Epidermal melanocyte (primary cell): ENCODE data around the gene ZNF557.
"Not testable (repeated sequence)": the region's sequence is repeated elsewhere in the genome, so short reads cannot be mapped to it uniquely, and the experiment has no call there.

Experiments used
- DNase-seq: peaks from one replicate; pipeline ENCODE4 v3.0.0; 2011; ENCODE audit warnings: low spot score; ENCODE audit not compliant: insufficient read length

The ZNF557 gene

GRCh38 chr19:7069042-7069903 lies at the start of gene ZNF557:
Gene ZNF557 (plus strand): TSS chr19:7069703. CDS start chr19:7075075, 5,372 bp downstream.
- DNase-seq = peak; percentile 80

DNA sequence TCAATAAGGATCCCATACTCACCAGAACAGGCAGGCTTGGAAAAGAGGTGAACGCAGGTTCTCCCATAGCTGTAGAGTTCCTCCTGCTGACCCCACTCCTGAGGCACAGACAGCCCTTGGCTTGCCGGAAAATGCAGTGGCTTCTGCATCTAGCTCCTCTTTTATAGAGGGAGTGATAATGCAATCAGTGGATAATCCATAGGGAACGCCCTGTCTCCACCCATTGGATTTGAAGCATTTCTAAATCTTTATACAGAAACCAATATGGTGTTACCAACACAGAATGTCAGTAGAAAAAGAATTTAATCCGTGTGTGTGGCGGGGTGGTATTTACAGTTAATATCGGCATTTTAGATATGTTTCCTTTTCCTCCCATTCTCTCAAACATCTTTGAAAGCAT lies 48.2 kb upstream of the ZNF557 start, which contains the start of gene MBD3L2B:
Gene MBD3L2B, minus strand, starts transcription at position 101 of the 400 bp plus-strand sequence. Its CDS starts 34 bp downstream, at position 67.
- DNase-seq = not testable (repeated sequence)

DNA sequence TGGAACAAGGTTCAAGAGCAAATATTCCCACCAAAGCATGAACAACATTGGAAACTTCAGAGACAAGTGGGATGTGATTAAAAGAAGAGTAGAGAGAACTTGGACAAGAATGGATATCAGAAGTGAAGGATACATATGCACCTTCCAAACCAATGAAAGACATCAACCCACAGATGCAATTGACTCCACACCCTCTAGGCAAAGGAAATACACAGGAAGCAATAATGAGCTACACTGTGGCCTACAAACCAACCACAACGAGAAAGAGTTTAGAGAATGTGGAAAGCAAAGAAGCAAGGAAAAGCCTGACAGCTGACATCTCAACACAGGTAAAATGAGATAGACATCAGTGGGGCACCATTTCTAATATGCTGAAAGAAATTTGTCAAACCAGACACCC lies 40.7 kb upstream of the ZNF557 start:
- DNase-seq = not testable (repeated sequence)

DNA sequence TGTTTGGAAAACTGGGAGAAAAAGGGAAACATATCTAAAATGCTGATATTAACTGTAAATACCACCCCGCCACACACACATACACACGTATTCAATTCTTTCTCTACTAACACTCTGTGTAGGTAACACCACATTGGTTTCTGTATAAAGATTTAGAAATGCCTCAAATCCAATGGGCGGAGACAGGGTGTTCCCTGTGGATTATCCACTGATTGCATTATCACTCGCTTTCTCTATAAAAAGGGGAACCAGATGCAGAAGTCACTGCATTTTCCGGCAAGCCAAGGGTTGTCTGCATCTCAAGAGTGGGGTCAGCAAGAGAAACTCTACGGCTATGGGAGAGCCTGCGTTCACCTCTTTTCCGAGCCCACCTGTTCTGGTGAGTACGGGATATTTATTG lies 39.2 kb upstream of the ZNF557 start, which contains the start of gene MBD3L5:
Gene MBD3L5, plus strand, starts transcription at position 301 of the 400 bp plus-strand sequence. Its CDS starts 34 bp downstream, at position 335.
- DNase-seq = not testable (repeated sequence)

DNA sequence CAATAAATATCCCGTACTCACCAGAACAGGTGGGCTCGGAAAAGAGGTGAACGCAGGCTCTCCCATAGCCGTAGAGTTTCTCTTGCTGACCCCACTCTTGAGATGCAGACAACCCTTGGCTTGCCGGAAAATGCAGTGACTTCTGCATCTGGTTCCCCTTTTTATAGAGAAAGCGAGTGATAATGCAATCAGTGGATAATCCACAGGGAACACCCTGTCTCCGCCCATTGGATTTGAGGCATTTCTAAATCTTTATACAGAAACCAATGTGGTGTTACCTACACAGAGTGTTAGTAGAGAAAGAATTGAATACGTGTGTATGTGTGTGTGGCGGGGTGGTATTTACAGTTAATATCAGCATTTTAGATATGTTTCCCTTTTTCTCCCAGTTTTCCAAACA lies 29.4 kb upstream of the ZNF557 start, which contains the start of gene MBD3L4:
Gene MBD3L4, minus strand, starts transcription at position 101 of the 400 bp plus-strand sequence. Its CDS starts 35 bp downstream, at position 66.
- not testable (repeated sequence) for DNase-seq

GRCh38 chr19:7041563-7041962 lies 27.9 kb upstream of the ZNF557 start:
- DNase-seq = not testable (repeated sequence)

DNA sequence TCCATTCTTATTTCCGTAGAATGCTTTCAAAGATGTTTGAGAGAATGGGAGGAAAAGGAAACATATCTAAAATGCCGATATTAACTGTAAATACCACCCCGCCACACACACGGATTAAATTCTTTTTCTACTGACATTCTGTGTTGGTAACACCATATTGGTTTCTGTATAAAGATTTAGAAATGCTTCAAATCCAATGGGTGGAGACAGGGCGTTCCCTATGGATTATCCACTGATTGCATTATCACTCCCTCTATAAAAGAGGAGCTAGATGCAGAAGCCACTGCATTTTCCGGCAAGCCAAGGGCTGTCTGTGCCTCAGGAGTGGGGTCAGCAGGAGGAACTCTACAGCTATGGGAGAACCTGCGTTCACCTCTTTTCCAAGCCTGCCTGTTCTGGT lies 20.5 kb upstream of the ZNF557 start, which contains the start of gene MBD3L2:
Gene MBD3L2, plus strand, starts transcription at position 301 of the 400 bp plus-strand sequence. Its CDS starts 53 bp downstream, at position 354.
- not testable (repeated sequence) for DNase-seq

DNA sequence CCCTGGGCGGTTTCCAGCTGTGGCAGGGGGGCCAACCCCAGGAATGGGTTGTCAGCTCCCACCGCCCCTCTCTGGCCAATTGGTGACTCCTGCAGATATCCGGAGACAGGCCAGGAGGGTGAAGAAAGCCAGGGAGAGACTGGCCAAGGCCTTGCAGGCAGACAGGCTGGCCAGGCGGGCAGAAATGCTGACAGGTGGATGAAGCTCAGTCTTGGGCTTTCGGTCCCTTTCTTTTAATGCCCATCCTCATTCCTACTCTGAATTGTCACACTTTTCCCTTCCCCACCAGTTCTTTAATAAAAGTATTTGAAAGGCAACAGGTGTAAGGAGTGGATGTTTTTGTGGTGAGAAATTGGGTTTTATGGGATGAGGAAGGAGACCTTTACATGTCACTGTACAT lies 18.1 kb upstream of the ZNF557 start:
- DNase-seq = not testable (repeated sequence)

GRCh38 chr19:7052896-7053295 lies 16.6 kb upstream of the ZNF557 start:
- not testable (repeated sequence) for DNase-seq

DNA sequence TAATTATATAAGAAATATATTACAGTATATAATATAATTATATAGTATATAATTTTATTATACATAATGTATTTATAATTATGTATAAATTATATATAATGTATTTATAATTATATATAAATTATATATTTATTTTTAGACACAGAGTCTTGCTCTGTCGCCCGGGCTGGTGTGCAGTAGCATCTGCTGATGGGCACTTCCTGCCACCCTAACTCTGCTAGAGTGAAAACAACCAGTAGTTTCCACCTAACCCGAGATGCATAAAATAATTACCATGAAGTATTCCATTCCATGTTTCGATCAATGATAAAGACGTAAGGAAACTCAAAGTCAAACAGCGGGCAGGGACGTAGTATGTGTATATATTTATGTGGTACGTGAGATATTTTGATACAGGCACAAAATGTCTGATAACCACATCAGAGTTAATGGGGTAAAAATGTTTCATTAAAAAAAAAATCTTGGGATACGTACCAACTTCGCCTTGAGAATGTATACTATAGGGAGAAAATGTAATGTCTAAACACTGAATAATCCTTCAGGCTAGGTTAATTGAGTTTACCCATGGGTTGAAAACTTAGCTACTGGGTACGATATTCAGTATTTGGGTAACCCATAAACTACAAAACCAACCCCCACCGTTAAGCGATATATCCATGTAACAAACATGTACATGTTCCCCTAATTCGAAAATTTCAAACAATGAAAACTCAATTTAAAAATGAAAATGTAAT lies 14.7 kb upstream of the ZNF557 start:
- DNase-seq = not testable (repeated sequence)

GRCh38 chr19:7055679-7056078 lies 13.8 kb upstream of the ZNF557 start:
- not testable (repeated sequence) for DNase-seq

DNA sequence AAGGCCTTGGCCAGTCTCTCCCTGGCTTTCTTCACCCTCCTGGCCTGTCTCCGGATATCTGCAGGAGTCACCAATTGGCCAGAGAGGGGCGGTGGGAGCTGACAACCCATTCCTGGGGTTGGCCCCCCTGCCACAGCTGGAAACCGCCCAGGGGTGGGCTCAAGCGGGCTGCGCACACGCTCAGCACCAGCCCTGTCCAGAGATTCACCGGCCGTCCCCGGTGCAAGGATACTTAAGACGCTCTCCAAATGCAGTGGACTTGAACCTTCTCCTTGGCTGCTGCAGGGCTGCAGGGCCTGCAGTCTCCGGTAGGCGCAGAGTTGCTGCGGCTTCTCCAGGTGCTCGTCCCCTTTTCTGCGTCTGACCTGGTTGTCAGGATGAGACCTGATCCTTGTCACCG lies 13.1 kb upstream of the ZNF557 start:
- DNase-seq = not testable (repeated sequence)

DNA sequence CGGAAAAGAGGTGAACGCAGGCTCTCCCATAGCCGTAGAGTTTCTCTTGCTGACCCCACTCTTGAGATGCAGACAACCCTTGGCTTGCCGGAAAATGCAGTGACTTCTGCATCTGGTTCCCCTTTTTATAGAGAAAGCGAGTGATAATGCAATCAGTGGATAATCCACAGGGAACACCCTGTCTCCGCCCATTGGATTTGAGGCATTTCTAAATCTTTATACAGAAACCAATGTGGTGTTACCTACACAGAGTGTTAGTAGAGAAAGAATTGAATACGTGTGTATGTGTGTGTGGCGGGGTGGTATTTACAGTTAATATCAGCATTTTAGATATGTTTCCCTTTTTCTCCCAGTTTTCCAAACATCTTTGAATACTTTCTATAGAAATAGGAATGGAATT lies 10.9 kb upstream of the ZNF557 start, which contains the start of gene MBD3L3:
Gene MBD3L3, minus strand, starts transcription at position 101 of the 400 bp plus-strand sequence. Its CDS starts 71 bp downstream, at position 30.
- not testable (repeated sequence) for DNase-seq

GRCh38 chr19:7059977-7060376 lies 9.5 kb upstream of the ZNF557 start:
- DNase-seq = not testable (repeated sequence)

GRCh38 chr19:7063339-7063738 lies 6.2 kb upstream of the ZNF557 start:
- DNase-seq = no peak

- DNase-seq = no peak
Measured at GRCh38 chr19:7063764-7064418, 5.6 kb upstream of the ZNF557 start.

DNA sequence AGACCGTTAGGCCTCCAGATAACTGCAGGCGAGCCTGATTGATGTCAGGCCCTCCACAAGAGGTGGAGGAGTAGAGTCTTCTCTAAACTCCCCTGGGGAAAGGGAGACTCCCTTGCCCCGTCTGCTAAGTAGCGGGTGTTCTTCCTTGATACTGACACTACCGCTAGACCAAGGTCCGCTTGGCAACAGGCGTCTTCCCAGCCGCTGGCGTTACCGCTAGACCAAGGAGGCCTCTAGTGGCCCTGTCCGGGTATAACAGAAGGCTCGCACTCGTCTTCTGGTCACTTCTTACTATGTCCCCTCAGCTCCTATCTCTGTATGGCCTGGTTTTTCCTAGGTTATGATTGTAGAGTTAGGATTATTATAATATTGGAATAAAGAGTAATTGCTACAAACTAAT lies 2.4 kb upstream of the ZNF557 start:
- not testable (repeated sequence) for DNase-seq

DNA sequence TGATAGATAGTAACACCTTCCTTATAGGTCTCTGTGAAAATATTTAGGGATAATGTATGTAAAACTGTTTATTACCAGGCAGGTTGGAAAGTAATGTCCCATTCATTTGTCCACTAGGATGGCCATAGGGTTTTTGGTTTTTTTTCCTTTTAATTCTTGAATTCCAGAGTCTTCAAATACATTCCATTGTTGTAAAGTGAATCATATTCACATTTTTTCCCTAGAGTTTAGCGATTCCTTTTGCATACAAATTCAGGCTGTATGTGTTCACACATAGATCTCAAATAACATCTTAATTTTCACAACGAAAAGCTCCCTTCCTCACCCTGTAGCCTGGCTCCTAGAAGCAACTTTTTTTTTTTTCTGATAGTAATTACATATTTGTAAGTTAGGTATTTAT lies 1.8 kb upstream of the ZNF557 start:
- no peak for DNase-seq

DNA sequence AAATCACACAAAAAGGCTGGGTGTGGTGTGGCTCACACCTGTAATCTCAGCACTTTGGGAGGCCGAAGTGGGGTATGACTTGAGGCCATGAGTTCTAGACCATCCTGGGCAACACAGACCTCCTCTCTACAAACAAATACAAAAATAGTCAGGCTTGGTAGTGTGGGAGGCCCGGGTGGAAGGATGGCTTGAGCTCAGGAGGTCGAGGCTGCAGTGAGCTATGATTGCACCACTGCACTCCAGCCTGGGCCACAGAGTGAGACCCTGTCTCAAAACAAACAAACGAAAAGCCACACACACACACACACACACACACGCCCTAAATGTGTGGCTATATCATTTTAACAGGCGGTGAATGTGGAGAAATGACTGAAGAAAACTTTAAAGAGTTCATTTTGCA lies 904 bp upstream of the ZNF557 start:
- no peak for DNase-seq

- no peak for DNase-seq
Measured at GRCh38 chr19:7069904-7070226, 362 bp downstream of the ZNF557 start.

DNA sequence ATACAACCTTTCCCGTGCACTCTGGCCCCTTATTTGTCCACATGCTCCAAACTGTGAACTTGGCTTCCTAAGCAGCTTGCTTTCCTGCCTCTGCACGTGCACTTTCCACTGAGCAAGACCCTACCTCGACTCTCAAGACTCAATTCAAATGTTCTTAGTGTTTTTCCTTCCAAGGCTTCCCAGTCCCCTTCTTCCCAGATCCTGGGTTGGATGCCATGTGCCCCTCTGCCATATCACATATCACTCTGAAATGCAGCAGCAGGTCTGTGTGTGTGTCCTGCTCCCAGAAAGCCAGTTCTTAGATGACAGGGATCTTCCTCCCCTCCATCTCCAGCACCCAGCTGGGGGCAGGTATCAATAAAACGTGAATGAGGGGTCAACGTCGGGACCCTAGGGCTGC lies 3.0 kb downstream of the ZNF557 start:
- DNase-seq = no peak
